HepG2 (cell line): ENCODE results near the gene SMAD3. TPM values are rescaled to one million over a fixed set of nuclear protein-coding genes. Genes with fewer than 3 reads are reported as not detected.

Experiments used
- GTF3A ChIP-seq: sonication (generic); formaldehyde crosslinking; conservative IDR thresholded peaks from 2 replicates; pipeline ENCODE4 v1.4.0; 2020; ENCODE audit warnings: mild to moderate bottlenecking, missing genetic modification reagents
- HOXA3 ChIP-seq: sonication (generic); formaldehyde crosslinking; IDR thresholded peaks from 2 replicates; pipeline ENCODE4 v1.5.0; 2020; ENCODE audit warnings: missing genetic modification reagents
- MED13 ChIP-seq: sonication (generic); formaldehyde crosslinking; IDR thresholded peaks from 2 replicates; pipeline ENCODE4 v1.5.0; 2020; ENCODE audit warnings: missing genetic modification reagents
- NAIF1 ChIP-seq: sonication (generic); formaldehyde crosslinking; IDR thresholded peaks from 2 replicates; pipeline ENCODE4 v1.5.0; 2020; ENCODE audit warnings: mild to moderate bottlenecking, missing genetic modification reagents, borderline replicate concordance
- NFYC ChIP-seq: IDR thresholded peaks from 2 replicates; pipeline ENCODE4 v1.6.1; 2016; ENCODE audit warnings: missing genetic modification reagents, missing compliant biosample characterization
- RAD51 ChIP-seq: fragments of 450-650 bp; IDR thresholded peaks from 2 replicates; pipeline ENCODE4 v1.6.1; 2016; ENCODE audit warnings: borderline replicate concordance
- SALL2 ChIP-seq: sonication (generic); formaldehyde crosslinking; IDR thresholded peaks from 2 replicates; pipeline ENCODE4 v1.8.1; 2023; ENCODE audit warnings: mild to moderate bottlenecking, missing genetic modification reagents, inconsistent platforms
- SMYD3 ChIP-seq: sonication (generic); formaldehyde crosslinking; IDR thresholded peaks from 2 replicates; pipeline ENCODE4 v1.8.1; 2023; ENCODE audit warnings: mild to moderate bottlenecking, missing genetic modification reagents
- ZFP36 ChIP-seq: fragments of 150-350 bp; IDR thresholded peaks from 2 replicates; pipeline ENCODE4 v1.6.1; 2018; ENCODE audit warnings: borderline replicate concordance, low read length, low read depth; ENCODE audit not compliant: partially characterized antibody
- ZNF143 ChIP-seq: sonication (generic); formaldehyde crosslinking; IDR thresholded peaks from 2 replicates; pipeline ENCODE4 v1.4.0; 2020; ENCODE audit warnings: missing genetic modification reagents
- ZNF292 ChIP-seq: sonication (generic); formaldehyde crosslinking; IDR thresholded peaks from 2 replicates; pipeline ENCODE4 v1.8.1; 2022; ENCODE audit warnings: mild to moderate bottlenecking, low read depth, missing genetic modification reagents, borderline replicate concordance
- ZNF616 ChIP-seq: sonication (generic); formaldehyde crosslinking; IDR thresholded peaks from 2 replicates; pipeline ENCODE4 v1.5.0; 2020; ENCODE audit warnings: low read depth, mild to moderate bottlenecking, missing genetic modification reagents
- ZNF792 ChIP-seq: IDR thresholded peaks from 2 replicates; pipeline ENCODE4 v1.6.1; 2016
- polyA plus RNA-seq, 8 experiments: library from polyadenylated mRNA; depleted of rRNA in 3 of 8; stranded (reverse) in 7 of 8; unstranded in 1 of 8; fragments of >200 nt; fragmentation: Illumina TruSeq in 4 of 8; extraction: Trizol in 4 of 8; gene quantifications; 2 replicates each; pipeline versions ENCODE4 v1.2.1 to v1.2.3, GENCODE V29; 2011 to 2016; ENCODE audit warnings: low read depth in 4 of 8, missing spikeins in 1 of 8, mixed read lengths in 1 of 8; ENCODE audit not compliant: insufficient read depth in 1 of 8
- total RNA-seq, 5 experiments: library from RNA; depleted of rRNA; stranded (reverse); fragments of >200 nt; fragmentation: Illumina TruSeq; extraction: Trizol; gene quantifications; 2 replicates each; pipeline ENCODE4 v1.2.3, GENCODE V29; 2016; ENCODE audit warnings: low read depth in 1 of 5
- TF ChIP-seq, protein P1 (sequence below): sonication (generic); formaldehyde crosslinking; IDR thresholded peaks from 2 replicates; pipeline ENCODE4; 2020; ENCODE audit warnings: missing genetic modification reagents, mild to moderate bottlenecking, borderline replicate concordance
- TF ChIP-seq, protein P2 (sequence below): sonication (generic); formaldehyde crosslinking; IDR thresholded peaks from 2 replicates; pipeline ENCODE4 v1.5.1; 2020; ENCODE audit warnings: mild to moderate bottlenecking, moderate library complexity, missing genetic modification reagents
- TF ChIP-seq, protein P3 (sequence below): sonication (generic); formaldehyde crosslinking; IDR thresholded peaks from 2 replicates; pipeline ENCODE4 v1.9.0; 2022; ENCODE audit warnings: missing genetic modification reagents, mild to moderate bottlenecking, borderline replicate concordance
- TF ChIP-seq, protein P4 (sequence below): sonication (generic); formaldehyde crosslinking; IDR thresholded peaks from 2 replicates; pipeline ENCODE4 v1.5.0; 2020; ENCODE audit warnings: missing genetic modification reagents, mild to moderate bottlenecking, borderline replicate concordance
- TF ChIP-seq, protein P5 (sequence below): sonication (generic); formaldehyde crosslinking; IDR thresholded peaks from 2 replicates; pipeline ENCODE4 v1.4.0; 2020; ENCODE audit warnings: mild to moderate bottlenecking, low read depth, missing genetic modification reagents

SMAD3 gene
- total and polyA plus RNA-seq, 2 of the 13 experiments (the other 11 are each of a cell fraction or from before 2014, with no cell fraction given), result 8.6 to 56.3 TPM

DNA sequence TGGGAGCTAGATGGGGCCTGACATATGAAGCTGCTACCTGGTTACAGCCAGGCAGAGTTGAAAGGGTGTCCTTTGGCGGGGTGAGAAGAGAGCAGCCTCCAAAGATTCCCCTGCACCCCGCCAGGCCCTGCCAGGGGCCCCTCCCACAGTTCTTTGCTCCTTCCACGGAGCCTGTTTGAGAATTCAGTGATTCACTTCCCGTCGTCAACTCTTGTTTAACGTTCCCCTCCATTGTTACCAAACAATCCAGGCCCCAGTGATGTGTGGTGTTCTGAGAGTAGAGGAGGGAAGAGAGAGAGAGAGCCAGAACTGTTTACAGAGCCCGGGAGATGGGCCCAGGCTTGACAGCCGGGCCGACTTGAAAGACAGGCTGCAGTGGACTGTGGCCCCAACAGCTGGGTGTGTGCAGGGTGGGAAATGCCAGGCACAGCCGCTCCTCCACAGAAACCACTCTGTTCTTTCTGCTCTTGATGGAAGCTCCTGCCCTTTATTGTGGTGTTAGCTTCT lies 81.5 kb downstream of the SMAD3 start (continued):
- TF ChIP-seq, protein P1, sequence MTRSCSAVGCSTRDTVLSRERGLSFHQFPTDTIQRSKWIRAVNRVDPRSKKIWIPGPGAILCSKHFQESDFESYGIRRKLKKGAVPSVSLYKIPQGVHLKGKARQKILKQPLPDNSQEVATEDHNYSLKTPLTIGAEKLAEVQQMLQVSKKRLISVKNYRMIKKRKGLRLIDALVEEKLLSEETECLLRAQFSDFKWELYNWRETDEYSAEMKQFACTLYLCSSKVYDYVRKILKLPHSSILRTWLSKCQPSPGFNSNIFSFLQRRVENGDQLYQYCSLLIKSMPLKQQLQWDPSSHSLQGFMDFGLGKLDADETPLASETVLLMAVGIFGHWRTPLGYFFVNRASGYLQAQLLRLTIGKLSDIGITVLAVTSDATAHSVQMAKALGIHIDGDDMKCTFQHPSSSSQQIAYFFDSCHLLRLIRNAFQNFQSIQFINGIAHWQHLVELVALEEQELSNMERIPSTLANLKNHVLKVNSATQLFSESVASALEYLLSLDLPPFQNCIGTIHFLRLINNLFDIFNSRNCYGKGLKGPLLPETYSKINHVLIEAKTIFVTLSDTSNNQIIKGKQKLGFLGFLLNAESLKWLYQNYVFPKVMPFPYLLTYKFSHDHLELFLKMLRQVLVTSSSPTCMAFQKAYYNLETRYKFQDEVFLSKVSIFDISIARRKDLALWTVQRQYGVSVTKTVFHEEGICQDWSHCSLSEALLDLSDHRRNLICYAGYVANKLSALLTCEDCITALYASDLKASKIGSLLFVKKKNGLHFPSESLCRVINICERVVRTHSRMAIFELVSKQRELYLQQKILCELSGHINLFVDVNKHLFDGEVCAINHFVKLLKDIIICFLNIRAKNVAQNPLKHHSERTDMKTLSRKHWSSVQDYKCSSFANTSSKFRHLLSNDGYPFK, result no peak; the same call in 1 of the 2 replicates
- no peak for TF ChIP-seq ZFP36
- TF ChIP-seq, protein P2, sequence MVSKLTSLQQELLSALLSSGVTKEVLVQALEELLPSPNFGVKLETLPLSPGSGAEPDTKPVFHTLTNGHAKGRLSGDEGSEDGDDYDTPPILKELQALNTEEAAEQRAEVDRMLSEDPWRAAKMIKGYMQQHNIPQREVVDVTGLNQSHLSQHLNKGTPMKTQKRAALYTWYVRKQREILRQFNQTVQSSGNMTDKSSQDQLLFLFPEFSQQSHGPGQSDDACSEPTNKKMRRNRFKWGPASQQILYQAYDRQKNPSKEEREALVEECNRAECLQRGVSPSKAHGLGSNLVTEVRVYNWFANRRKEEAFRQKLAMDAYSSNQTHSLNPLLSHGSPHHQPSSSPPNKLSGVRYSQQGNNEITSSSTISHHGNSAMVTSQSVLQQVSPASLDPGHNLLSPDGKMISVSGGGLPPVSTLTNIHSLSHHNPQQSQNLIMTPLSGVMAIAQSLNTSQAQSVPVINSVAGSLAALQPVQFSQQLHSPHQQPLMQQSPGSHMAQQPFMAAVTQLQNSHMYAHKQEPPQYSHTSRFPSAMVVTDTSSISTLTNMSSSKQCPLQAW (CRISPR knock-in tag), result peak; percentile 90; the same call in 1 of the 2 replicates
- TF ChIP-seq NAIF1 (CRISPR knock-in tag), result peak; percentile 75; the same call in 1 of the 2 replicates
- TF ChIP-seq ZNF292 (CRISPR knock-in tag), result peak; percentile 78; the same call in 1 of the 2 replicates
- no peak for TF ChIP-seq MED13
- no peak; the same call in 1 of the 2 replicates for TF ChIP-seq ZNF792 (CRISPR knock-in tag)
- TF ChIP-seq, protein P3, sequence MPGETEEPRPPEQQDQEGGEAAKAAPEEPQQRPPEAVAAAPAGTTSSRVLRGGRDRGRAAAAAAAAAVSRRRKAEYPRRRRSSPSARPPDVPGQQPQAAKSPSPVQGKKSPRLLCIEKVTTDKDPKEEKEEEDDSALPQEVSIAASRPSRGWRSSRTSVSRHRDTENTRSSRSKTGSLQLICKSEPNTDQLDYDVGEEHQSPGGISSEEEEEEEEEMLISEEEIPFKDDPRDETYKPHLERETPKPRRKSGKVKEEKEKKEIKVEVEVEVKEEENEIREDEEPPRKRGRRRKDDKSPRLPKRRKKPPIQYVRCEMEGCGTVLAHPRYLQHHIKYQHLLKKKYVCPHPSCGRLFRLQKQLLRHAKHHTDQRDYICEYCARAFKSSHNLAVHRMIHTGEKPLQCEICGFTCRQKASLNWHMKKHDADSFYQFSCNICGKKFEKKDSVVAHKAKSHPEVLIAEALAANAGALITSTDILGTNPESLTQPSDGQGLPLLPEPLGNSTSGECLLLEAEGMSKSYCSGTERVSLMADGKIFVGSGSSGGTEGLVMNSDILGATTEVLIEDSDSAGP (CRISPR knock-in tag), result peak; percentile 68; the same call in 1 of the 2 replicates
- TF ChIP-seq NFYC, result no peak
- TF ChIP-seq, protein P4, sequence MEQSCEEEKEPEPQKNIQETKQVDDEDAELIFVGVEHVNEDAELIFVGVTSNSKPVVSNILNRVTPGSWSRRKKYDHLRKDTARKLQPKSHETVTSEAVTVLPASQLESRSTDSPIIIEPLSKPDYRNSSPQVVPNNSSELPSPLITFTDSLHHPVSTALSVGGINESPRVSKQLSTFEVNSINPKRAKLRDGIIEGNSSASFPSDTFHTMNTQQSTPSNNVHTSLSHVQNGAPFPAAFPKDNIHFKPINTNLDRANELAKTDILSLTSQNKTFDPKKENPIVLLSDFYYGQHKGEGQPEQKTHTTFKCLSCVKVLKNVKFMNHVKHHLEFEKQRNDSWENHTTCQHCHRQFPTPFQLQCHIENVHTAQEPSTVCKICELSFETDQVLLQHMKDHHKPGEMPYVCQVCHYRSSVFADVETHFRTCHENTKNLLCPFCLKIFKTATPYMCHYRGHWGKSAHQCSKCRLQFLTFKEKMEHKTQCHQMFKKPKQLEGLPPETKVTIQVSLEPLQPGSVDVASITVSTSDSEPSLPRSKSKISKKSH, result no peak
- TF ChIP-seq SALL2 (CRISPR knock-in tag), result peak; percentile 73; the same call in 1 of the 2 replicates
- TF ChIP-seq ZNF143 (CRISPR knock-in tag), result peak; percentile 66
- TF ChIP-seq SMYD3, result no peak
- TF ChIP-seq HOXA3 (CRISPR knock-in tag), result peak; percentile 78
- no peak for TF ChIP-seq ZNF616 (CRISPR knock-in tag)
- TF ChIP-seq, protein P5, sequence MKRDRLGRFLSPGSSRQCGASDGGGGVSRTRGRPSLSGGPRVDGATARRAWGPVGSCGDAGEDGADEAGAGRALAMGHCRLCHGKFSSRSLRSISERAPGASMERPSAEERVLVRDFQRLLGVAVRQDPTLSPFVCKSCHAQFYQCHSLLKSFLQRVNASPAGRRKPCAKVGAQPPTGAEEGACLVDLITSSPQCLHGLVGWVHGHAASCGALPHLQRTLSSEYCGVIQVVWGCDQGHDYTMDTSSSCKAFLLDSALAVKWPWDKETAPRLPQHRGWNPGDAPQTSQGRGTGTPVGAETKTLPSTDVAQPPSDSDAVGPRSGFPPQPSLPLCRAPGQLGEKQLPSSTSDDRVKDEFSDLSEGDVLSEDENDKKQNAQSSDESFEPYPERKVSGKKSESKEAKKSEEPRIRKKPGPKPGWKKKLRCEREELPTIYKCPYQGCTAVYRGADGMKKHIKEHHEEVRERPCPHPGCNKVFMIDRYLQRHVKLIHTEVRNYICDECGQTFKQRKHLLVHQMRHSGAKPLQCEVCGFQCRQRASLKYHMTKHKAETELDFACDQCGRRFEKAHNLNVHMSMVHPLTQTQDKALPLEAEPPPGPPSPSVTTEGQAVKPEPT, result no peak
- no peak for TF ChIP-seq RAD51
- no peak for TF ChIP-seq GTF3A (CRISPR knock-in tag)
